ENCODE data around the gene XXYLT1.
"Not testable (repeated sequence)": the region's sequence is repeated elsewhere in the genome, so short reads cannot be mapped to it uniquely, and the experiment has no call there.

XXYLT1 gene

DNA sequence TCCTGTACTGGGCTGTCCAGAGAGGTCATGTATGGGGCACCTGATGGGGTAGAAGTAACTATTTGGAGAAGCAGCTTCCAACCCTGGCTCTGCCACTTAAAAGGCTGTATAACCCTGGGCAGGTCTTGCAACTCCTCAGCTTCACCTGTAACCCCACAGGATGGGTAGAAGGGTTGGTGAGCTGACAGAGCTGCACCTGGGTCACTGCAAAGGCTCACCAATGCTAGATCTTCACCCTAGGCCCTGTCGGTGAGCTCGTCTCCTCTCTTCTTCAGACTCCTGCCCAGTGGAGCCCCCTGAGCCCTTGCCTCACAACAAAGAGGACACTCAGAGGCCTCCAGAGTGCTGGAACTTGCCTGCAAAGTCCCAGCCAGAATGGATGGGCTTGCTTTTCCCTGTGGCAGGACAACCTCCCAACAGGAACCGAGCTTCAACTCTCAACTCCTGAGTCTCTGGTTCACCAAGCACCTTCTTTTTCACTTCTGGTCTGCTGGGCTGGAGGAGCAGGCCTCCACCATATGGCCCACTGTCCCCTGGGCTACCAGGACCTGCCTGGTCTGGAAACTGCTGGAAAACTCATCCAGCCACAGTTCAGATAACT, 45.9 kb downstream of the XXYLT1 start:
- H3K4me1 ChIP-seq (ENCODE audit: control insufficient read depth, insufficient read depth, low read length, unreplicated experiment) = peaks cover 13% of the 10 kb centered on the region
- H3K27me3 ChIP-seq (ENCODE audit: insufficient read depth, low read length) = no peaks in the 10 kb centered on the region
- H3K4me3 ChIP-seq (ENCODE audit: low read depth, low read length) = no peak overlapping the region
- H2AFZ ChIP-seq (ENCODE audit: low read length, unreplicated experiment) = no peak overlapping the region
- H3K27ac ChIP-seq (ENCODE audit: low read depth, low read length) = no peak overlapping the region
- H3K36me3 ChIP-seq (ENCODE audit: insufficient read depth, low read length) = no peaks in the 10 kb centered on the region
- no peaks in the 10 kb centered on the region for H3K79me2 ChIP-seq (ENCODE audit: control insufficient read depth, insufficient read depth, low read length, unreplicated experiment)

DNA sequence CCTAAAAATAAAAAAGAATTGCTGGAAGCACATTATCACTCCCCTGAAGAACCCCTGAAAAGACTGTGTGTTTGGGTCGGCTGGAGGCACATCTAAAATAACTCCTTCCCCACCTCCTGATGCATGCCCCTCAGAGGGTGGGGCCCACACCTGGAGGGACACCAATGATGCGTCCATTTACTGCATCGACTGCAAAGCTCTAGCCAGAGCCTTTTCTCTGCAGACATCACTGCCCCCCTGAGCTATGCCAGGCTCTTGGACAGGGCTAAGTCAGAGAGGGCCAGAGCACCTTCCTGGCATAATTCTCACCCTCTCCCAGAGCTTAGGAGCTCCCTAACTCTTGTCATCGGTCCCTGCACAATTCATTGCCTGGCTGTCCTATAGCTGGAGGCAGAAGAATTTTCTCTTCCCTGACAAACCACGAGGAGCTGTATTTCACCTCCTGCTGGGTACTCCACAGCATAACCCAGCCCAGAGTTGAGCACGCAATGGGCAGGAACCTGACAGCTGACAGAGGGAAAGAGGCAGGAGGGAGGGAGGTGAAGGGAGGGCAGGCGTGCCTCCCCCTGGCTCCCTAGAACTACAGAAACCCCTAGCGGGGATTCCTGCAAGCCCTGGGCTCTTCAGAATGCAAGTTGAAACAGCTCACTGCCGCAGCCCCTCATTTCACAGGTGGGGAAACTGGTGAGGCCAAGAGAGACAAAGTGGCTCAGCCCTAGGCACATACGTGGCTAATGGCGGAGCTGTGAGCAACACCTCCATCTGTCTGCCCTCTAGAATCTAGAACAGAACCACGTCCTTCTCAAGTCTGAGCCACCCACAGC, 46.6 kb downstream of the XXYLT1 start:
- Histone ChIP-seq H3K4me1 (ENCODE audit: control insufficient read depth, insufficient read depth, low read length, unreplicated experiment) (peaks cover 13% of the 10 kb centered on the region), H3K36me3 (ENCODE audit: insufficient read depth, low read length) (no peaks in the 10 kb centered on the region), H2AFZ (ENCODE audit: low read length, unreplicated experiment) (no peak overlapping the region), H3K27me3 (ENCODE audit: insufficient read depth, low read length) (no peaks in the 10 kb centered on the region), H3K79me2 (ENCODE audit: control insufficient read depth, insufficient read depth, low read length, unreplicated experiment) (no peaks in the 10 kb centered on the region), H3K4me3 (ENCODE audit: low read depth, low read length) (no peak overlapping the region), H3K27ac (ENCODE audit: low read depth, low read length) (peak overlapping the region; percentile 65)

DNA sequence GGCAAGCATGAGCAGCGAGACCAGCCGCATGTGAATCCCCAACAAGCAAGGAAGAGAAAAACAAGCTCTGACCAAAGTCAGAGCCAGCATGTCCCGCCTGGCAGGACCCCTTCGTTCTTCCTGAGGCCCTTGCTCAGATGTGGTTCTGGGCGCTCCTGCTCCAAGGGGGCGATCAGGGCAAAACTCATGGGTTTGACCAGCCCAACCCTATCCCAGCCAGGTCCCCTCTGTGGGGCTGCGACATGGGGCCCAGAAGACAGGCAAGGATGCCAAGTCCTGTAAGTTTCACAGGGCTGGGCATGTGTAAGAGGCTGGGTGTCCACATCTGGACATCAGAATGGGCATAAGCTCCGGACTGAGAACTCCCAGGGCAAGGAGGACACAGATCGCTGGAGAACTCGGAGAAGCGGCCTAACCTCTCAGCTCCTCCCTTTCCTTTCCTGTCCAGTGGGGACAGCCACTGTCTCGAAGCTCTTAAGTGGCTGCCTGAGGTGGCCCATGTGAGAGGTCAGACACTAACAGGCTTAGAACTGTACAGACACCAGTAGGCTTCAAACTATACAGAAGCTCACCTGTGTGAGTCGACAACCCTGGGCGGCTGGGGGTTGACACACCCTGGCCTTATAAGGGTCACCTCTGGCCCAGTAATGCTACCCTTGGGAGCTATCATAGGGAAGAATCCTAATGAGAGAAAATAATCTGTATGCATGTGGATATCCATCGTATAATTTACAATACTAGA, 48.9 kb downstream of the XXYLT1 start:
- no peak overlapping the region for H3K4me3 ChIP-seq (ENCODE audit: low read depth, low read length)
- H3K36me3 ChIP-seq (ENCODE audit: insufficient read depth, low read length) = no peaks in the 10 kb centered on the region
- no peaks in the 10 kb centered on the region for H3K79me2 ChIP-seq (ENCODE audit: control insufficient read depth, insufficient read depth, low read length, unreplicated experiment)
- no peaks in the 10 kb centered on the region for H3K27me3 ChIP-seq (ENCODE audit: insufficient read depth, low read length)
- H3K27ac ChIP-seq (ENCODE audit: low read depth, low read length) = no peak overlapping the region
- H3K4me1 ChIP-seq (ENCODE audit: control insufficient read depth, insufficient read depth, low read length, unreplicated experiment) = peaks cover 13% of the 10 kb centered on the region
- H2AFZ ChIP-seq (ENCODE audit: low read length, unreplicated experiment) = no peak overlapping the region

DNA sequence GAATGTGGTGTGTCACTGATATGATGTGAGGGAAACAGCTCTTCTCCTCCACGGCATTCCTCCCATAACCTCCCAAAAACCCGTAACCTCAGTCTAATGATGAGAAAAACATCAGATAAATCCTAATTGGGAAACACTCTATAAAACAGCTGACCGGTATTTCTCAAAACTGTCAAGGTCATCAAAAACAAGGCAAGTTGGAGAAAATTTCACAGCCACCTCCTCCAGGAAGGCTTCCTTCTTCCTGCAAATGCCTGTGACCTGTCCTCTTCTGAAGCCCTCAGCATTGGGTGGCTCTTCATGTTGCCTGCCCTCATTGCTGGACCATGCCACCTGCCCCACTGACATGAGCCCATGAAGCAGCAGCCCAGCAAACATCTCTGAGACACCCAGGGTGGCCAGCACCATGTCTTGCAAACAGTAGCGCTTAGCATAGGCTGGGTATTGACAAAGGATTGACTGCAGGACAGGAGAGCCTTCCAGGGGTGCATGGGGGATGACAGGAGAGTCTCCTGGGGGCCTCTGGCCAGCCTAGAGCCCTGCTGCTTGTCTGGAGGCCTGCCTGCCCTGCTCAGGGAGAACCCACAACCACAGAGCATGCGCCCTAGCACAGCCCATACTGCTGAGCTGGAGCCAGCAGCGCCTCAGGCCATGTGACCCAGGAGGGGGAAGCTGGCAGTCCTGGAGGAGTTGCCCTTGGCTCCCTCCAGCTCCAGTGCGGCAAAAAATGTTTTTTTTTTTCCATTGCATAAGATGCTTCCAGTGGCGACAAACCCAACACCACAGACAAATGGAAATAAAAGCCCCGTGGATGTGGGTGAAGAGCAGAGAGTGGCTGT, 49.7 kb downstream of the XXYLT1 start:
- Histone ChIP-seq H3K27me3 (ENCODE audit: insufficient read depth, low read length) (no peaks in the 10 kb centered on the region), H2AFZ (ENCODE audit: low read length, unreplicated experiment) (no peak overlapping the region), H3K4me1 (ENCODE audit: control insufficient read depth, insufficient read depth, low read length, unreplicated experiment) (peaks cover 13% of the 10 kb centered on the region), H3K27ac (ENCODE audit: low read depth, low read length) (no peak overlapping the region), H3K36me3 (ENCODE audit: insufficient read depth, low read length) (no peaks in the 10 kb centered on the region), H3K79me2 (ENCODE audit: control insufficient read depth, insufficient read depth, low read length, unreplicated experiment) (no peaks in the 10 kb centered on the region), H3K4me3 (ENCODE audit: low read depth, low read length) (no peak overlapping the region)

DNA sequence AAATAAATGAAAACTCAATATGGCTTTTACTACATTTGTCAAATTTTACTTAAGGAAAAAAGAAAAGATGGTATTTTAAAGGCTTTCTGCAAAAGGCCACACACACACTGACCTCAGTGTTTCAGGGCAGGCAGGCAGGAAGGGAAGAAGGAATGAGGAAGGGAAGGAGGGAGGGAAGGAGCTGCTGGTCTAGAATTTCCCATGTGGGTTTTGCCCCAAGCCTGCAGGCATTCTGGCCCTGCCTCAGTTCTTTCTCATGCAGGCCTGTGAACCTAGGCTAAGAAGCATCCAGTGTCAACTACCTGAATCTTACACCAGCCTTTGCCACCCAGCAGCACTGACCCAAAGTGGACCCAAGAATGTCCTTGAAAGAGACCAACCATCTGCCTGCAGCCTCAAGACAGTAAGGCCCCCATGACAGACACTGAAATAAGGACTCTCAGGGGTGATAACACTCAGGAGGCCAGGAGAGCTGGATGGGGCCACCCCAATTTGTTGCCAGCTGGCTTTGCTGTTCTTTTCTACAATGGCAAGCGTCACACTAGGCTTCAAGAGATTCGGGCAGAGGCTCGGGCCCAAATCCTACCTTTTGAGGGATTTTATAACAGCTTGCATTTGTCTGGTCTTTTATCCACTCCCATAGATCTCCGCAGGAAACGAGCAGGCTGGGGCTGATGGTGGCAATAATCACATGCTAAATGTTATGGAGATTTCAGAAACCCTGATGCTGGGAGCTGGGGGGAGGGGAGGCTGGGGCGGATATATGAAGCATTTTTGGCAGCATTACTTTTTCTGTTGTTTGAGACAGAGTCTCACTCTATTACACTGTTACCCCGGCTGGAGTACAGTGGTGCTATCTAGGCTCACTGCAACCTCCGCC, 51.4 kb downstream of the XXYLT1 start:
- Histone ChIP-seq H3K4me1 (ENCODE audit: control insufficient read depth, insufficient read depth, low read length, unreplicated experiment) (peaks cover 13% of the 10 kb centered on the region), H3K79me2 (ENCODE audit: control insufficient read depth, insufficient read depth, low read length, unreplicated experiment) (no peaks in the 10 kb centered on the region), H3K27ac (ENCODE audit: low read depth, low read length) (no peak overlapping the region), H3K27me3 (ENCODE audit: insufficient read depth, low read length) (no peaks in the 10 kb centered on the region), H3K4me3 (ENCODE audit: low read depth, low read length) (no peak overlapping the region), H3K36me3 (ENCODE audit: insufficient read depth, low read length) (no peaks in the 10 kb centered on the region), H2AFZ (ENCODE audit: low read length, unreplicated experiment) (no peak overlapping the region)

DNA sequence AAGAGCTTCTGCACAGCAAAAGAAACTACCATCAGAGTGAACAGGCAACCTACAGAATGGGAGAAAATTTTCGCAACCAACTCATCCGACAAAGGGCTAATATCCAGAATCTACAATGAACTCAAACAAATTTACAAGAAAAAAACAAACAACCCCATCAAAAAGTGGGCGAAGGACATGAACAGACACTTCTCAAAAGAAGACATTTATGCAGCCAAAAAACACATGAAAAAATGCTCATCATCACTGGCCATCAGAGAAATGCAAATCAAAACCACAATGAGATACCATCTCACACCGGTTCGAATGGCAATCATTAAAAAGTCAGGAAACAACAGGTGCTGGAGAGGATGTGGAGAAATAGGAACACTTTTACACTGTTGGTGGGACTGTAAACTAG, 52.6 kb downstream of the XXYLT1 start:
- not testable (repeated sequence) for H3K4me3 ChIP-seq (ENCODE audit: low read depth, low read length); H3K36me3 ChIP-seq (ENCODE audit: insufficient read depth, low read length); H3K27me3 ChIP-seq (ENCODE audit: insufficient read depth, low read length); H3K4me1 ChIP-seq (ENCODE audit: control insufficient read depth, insufficient read depth, low read length, unreplicated experiment); H2AFZ ChIP-seq (ENCODE audit: low read length, unreplicated experiment); H3K27ac ChIP-seq (ENCODE audit: low read depth, low read length); H3K79me2 ChIP-seq (ENCODE audit: control insufficient read depth, insufficient read depth, low read length, unreplicated experiment)

DNA sequence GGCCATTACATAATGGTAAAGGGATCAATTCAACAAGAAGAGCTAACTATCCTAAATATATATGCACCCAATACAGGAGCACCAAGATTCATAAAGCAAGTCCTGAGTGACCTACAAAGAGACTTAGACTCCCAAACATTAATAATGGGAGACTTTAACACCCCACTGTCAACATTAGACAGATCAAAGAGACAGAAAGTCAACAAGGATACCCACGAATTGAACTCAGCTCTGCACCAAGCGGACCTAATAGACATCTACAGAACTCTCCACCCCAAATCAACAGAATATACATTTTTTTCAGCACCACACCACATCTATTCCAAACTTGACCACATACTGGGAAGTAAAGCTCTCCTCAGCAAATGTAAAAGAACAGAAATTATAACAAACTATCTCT, 55.4 kb downstream of the XXYLT1 start:
- not testable (repeated sequence) for H3K27me3 ChIP-seq (ENCODE audit: insufficient read depth, low read length); H3K27ac ChIP-seq (ENCODE audit: low read depth, low read length); H3K36me3 ChIP-seq (ENCODE audit: insufficient read depth, low read length); H3K4me1 ChIP-seq (ENCODE audit: control insufficient read depth, insufficient read depth, low read length, unreplicated experiment); H3K4me3 ChIP-seq (ENCODE audit: low read depth, low read length); H2AFZ ChIP-seq (ENCODE audit: low read length, unreplicated experiment); H3K79me2 ChIP-seq (ENCODE audit: control insufficient read depth, insufficient read depth, low read length, unreplicated experiment)

DNA sequence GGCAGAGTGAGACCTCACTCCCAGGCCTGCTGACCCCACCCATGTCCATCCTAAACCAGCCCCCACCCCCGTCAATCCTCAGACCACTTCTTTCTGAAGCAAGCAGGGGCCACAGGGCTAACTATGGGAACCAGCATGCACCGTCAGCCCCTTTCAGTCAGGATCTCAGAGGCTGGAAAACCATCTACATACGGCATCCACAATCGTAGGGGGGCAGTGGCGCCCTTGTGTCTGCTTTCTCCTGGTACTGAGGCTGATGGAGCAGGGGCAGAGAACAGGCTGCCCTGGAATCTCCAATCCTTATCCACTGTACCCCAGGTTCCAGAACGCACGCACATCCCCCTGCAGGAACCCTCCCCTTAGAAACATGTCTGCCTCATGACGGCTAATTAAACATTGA, 56.6 kb downstream of the XXYLT1 start:
- Histone ChIP-seq H3K4me3 (ENCODE audit: low read depth, low read length) (no peak overlapping the region), H2AFZ (ENCODE audit: low read length, unreplicated experiment) (no peak overlapping the region)

DNA sequence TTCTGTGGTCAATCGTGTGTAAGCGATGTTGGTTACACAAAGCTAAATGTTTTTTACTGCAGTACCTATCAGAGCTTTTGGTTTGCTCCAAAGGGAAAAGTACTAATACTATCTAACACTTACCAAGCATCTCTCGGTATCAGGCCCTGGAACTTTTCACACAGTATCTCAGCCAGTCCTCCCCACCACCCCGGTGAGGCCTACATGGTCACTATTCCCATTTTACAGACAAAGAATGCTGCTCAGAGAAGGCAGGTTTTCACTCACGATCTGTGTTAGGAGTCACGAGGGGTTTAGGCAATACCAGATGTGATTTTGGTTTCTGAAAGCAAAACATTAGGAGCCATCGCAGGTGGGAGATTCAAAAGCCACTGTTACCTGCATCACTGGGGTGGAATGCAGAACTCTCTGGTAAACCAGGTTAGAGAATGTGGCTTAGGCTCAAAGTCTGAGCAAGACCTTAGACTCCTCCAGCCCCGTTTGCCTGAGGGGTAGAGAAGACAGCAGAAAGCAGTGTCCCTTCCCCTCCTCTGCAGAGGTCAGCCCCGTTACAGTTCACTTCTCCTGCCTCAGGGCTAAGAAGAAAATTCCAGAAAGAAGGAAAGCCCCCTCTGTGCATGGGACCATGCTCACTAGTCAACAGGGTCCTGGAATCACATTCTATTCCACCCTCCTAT, 57.2 kb downstream of the XXYLT1 start:
- H3K4me3 ChIP-seq (ENCODE audit: low read depth, low read length) = no peak overlapping the region
- no peaks in the 10 kb centered on the region for H3K27me3 ChIP-seq (ENCODE audit: insufficient read depth, low read length)
- H2AFZ ChIP-seq (ENCODE audit: low read length, unreplicated experiment) = no peak overlapping the region
- peaks cover 6% of the 10 kb centered on the region for H3K79me2 ChIP-seq (ENCODE audit: control insufficient read depth, insufficient read depth, low read length, unreplicated experiment)
- peaks cover 28% of the 10 kb centered on the region for H3K4me1 ChIP-seq (ENCODE audit: control insufficient read depth, insufficient read depth, low read length, unreplicated experiment)
- no peak overlapping the region for H3K27ac ChIP-seq (ENCODE audit: low read depth, low read length)
- H3K36me3 ChIP-seq (ENCODE audit: insufficient read depth, low read length) = no peaks in the 10 kb centered on the region

More for the DNA sequence above, 56.6 kb downstream of the XXYLT1 start:
- no peaks in the 10 kb centered on the region for H3K27me3 ChIP-seq (ENCODE audit: insufficient read depth, low read length)
- H3K36me3 ChIP-seq (ENCODE audit: insufficient read depth, low read length) = no peaks in the 10 kb centered on the region
- peaks cover 3% of the 10 kb centered on the region for H3K79me2 ChIP-seq (ENCODE audit: control insufficient read depth, insufficient read depth, low read length, unreplicated experiment)
- peaks cover 22% of the 10 kb centered on the region for H3K4me1 ChIP-seq (ENCODE audit: control insufficient read depth, insufficient read depth, low read length, unreplicated experiment)
- H3K27ac ChIP-seq (ENCODE audit: low read depth, low read length) = no peak overlapping the region

Measured in ACC112 (cell line).